Left kidney (tissue), 2 donors: ENCODE data around the gene TMEM187. TPM values are rescaled to one million over a fixed set of nuclear protein-coding genes. Genes with fewer than 3 reads are reported as not detected.

Experiments
- DNase-seq: peaks from one replicate; pipeline ENCODE4 v3.0.0-alpha.2; 2013
- polyA plus RNA-seq: library from polyadenylated mRNA; unstranded; fragments of 120-200 nt; gene quantifications from one replicate; pipeline ENCODE4 v1.2.1, GENCODE V29; 2013; ENCODE audit not compliant: insufficient read length

Gene TMEM187
- polyA plus RNA-seq, 1 donor = 5.2 TPM

DNA sequence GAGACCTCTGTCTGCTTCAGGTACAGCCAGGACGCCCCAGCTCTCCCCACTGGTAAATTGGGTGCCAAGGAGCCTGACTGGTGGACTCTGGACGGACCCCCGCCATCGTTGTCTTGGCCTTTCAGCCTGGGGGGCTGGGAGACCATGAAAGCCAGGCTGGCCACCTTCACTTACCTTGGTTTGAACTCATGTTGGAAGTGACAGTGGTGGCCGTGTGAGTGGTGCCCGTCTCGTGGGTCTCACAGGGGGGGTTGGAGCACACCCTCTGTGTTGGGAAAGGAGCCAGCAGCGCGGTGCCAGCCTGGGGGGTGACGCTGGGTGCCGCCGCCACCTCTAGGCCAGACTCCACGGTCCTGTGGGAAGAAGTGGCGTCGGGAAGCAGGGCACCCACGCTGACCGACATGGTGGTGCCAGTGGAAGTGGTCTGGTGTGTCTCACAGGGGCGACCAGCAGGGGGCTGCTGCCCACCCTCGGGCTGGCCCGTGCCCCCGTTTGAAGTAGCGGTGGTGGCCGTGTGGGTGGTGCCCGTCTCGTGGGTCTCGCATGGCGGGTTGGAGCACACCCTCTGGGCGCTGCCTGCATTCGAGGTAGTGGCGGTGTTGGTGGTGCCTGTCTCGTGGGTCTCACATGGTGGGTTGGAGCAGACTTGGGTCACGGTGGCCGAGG, 18.5 kb upstream of the TMEM187 start:
- DNase-seq = no peak

DNA sequence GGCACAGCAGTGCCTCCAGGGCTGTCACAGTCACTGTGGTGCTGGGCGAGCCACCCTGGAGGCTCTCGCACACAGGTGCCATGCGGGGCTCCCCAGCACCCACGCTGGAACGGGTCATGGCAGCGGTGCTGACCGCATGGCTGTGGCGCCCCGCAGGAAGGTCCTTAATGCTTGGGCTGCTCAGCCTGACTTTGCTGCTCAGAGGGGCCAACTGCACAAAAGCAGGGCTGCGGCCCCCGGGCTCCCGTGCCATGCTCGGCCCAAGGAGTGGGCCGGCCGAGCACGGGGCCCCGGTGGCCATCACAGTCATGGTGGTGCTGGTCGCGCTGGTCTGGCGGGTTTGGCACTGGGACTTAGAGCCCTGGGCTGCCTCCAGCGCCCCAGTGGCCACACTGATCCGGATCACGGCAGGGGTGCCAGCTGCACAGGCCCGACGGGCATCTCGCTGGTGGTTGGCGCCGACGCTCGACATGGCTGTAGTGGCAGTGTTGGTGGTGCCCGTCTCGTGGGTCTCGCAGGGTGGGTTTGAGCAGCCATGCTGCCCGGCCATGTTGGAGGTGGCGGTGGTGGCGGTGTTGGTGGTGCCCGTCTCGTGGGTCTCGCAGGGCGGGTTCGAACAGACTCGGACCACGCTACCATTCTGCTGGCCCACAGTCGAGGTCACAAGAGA, 17.9 kb upstream of the TMEM187 start:
- DNase-seq = no peak

DNA sequence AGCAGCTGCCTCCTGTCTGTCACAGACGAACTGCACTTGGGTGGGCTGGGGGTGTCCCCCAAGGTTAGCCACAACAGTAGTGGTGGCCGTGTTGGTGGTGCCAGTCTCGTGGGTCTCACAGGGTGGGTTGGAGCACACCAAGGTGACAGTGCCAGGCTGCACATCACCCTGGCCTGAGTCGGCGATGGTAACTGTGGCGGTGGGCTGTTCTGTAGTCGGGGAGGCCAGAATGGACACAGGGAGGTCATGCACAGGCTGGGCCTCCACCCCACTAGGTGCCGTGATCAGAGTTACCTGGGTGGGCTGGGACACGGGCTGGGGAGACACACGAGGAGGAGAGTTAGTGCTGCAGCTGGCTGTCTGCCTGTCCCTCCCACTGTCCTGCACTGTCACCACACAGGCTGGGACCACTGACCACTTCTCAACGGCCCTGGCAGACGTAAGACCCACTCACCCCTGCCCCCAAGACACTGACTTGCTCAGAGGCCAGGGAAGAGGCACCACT, 17.3 kb upstream of the TMEM187 start:
- DNase-seq = no peak

DNA sequence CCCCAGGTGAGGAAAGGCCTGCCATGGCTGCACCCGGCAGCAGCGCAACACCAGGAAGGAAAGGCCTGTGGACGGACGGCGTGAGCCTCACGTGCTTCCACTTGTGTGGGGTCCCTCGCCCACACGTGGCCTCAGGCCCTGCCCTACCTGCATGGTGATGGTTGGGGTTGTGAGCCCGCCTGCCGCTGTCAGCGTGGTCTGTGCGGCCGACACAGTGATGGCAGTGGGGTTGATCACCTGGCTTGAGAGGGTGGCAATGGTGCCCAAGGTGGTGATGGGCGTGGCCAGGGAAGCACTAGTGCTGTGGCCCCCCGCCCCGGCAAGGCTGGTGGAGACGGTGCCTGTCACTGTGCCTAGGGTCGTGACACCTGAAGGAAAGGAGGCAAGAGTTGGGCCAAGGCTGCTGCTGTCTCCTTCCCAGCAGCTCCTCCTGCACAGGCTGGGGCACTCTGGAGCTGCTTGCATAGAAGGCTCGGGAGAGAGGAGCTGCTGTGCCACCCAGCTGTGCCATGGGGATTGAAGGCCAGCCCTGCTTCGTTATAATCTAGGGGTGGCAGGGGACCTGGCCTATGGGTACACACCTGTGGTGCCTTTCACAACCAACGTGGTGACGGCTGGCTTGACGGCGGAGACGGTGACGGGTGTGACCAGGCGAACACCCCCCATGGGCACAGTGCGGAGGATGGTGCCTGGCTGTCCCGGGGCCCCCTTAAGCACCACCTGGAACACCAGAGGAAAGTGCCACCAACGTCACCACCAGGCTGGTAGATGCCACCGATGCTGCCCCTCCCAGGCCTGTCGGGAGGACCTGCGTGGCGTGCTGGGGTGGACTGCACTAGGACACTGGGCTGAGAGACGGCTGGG, 16.3 kb upstream of the TMEM187 start:
- no peak for DNase-seq

DNA sequence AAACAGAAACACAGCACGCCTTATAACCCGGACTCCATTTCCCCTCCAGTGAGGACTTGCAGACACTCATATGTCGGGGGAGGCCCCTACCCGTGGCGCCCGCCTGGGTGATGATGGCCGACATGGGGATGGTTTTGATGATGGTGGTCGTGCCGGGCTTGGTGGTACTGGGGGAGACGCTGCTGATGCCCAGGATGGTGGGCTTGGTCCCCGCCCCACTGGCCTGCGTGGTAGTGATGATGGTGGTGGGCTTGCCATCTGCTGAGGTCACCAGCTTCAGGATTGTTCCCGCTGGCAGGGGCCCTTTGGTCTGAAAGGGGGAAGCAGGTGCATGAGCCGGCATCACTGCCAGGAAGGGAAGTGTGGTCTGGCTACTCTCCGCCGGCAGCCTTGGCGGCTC, 15.3 kb upstream of the TMEM187 start:
- DNase-seq = no peak

DNA sequence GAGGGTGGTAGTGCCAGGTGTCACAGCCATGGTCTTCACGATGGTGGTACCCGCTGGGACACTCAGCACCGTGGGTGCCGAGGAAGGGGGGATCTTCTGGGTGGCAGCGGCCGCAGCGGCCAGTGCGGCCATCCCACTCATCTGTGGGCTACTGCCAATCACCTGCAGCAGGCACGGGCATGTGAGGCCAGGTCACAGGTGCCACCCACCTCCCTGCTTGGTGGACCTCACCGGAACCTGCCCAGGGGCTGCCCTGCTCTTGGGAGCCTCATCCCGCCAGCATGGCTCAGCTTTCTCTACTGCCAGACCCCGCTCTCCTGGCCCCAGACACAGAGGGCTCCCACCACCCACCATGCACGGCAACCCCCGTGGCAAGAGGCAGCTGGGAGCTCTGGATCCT, 13.9 kb upstream of the TMEM187 start:
- DNase-seq = no peak

DNA sequence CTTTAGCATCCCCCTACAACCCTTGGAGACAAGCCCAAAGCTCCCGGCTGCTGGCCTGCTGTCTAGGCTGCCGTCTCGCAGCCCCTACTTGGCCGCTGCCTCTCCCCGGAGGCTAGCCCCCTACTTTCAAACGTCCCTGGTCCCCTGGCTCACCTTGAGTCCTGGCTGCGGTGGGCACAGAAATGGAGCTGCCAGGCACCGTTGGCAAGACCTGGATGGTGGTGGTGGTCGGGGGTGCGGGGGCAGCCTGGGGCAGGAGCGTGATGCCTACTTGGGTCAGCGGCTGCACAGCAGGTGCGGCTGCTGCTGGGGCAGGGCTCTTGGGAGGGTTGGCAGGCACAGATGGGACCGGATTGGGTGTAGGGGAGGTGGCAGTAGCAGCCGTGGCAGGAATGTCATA, 12.9 kb upstream of the TMEM187 start:
- DNase-seq = no peak

DNA sequence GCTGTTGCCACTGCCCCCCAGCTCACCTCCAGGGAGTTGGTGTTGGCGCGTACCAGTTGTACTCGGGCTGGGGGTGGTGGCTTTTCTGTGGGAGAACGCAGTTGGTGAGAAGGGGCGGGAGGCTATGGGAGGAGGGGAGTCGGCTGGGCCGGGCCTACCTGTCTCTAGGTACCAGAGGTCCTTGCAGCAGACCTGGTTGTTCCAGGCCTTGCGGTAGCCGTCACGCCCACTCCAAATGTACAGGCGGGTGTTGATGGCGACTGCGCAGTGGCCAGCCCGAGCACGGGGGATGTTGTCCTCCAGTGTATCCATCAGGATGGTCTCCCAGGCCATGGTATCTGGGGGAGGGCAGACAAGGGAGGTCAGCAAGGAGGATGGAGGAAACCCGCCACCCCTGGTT, 12.5 kb upstream of the TMEM187 start:
- no peak for DNase-seq

DNA sequence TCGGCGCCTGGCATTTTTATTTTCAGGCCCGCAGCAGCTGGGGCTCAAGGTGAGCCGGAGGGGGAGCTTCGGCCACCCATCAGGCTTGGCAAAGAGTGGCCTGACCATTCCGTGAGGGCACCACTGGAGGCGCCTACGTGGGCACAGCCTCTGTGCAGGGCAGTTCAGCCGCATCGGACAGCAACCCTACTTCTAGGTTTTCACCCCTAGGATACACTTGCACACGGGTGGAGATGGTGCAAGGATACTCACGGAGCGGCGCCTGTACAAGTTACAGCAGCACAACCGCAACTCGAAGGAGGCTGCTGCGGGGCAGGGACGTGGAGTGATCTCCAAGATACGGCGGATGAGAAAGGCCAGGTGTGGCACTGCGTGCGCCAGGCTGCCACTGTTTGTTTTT, 11.8 kb upstream of the TMEM187 start:
- DNase-seq = no peak

DNA sequence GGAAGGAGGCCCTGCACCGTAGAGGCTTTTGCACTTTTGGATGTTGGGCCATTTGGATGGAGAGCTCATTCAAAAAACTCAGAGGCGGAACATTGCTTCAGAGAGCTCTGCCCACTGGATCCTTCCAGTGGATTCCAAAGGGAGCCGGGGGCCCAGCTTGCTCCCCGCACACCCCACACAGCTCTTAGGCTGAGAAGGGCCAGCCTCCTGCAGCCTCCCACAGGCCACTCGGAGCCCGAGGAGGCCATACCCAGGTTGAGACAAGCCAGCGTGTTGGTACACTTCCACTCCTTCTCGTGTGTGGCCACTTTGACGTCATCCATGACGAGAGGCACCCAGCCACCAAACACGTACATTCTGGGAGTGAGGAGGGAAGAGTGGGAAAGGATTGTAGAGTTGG, 11.3 kb upstream of the TMEM187 start:
- no peak for DNase-seq

DNA sequence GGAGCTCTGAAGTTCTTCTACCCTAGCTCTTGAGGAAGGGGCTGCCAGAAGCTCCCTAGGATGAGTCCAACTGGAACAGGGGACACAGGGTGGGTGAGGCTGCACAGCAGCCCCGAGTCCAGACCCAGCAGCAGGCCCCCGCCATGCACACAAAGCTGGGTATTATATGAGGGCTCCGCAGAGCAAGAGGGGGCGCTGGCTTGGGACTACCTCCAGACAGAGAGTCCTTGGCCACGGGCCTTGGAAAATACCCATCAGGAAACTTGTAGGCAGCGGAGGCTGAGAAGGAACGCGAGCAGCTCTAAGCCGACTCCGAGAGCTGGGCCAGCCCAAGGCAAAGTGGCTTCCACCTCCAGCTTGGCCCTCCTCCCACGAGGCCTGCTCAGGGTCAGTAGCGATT, 9.0 kb upstream of the TMEM187 start:
- DNase-seq = no peak

DNA sequence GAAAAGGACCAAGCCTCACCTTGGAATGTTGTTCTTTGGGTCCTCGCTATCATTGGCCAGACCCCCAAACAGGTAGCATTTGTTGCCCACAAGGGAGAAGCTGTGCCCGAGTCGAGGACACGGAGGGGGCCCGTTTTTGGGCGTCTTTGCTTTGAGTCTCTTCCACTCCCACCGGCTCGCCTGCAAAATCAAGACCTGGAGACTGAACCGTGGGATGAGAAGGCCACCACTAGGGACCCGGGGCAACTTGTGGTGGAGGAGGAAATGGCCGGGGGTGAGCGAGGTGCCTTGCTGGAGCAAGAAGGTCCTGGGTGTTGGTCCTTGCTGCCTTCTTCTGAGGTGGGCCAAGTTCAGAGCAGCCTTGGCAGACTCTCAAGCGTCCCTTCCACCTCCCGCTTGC, 8.4 kb upstream of the TMEM187 start:
- no peak for DNase-seq

DNA sequence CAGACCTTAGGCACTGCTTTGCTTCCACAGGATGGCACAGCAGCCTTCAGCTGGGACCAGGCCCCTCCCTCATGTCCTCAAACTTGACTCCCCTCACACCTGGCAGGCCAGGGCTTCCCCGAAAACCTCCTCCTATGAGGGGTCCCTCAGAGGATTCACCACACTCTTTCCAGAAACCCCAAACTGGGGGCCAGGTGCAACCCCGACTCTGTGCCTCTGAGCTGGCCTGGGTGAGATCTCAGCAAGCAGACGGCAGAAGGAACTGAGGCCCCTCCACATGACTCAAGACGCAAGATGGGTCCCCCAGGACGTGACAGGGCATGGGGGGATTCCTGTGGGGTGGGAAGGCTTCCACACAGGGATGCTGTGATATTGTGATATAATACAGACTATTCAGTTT, 7.1 kb upstream of the TMEM187 start:
- DNase-seq = no peak

DNA sequence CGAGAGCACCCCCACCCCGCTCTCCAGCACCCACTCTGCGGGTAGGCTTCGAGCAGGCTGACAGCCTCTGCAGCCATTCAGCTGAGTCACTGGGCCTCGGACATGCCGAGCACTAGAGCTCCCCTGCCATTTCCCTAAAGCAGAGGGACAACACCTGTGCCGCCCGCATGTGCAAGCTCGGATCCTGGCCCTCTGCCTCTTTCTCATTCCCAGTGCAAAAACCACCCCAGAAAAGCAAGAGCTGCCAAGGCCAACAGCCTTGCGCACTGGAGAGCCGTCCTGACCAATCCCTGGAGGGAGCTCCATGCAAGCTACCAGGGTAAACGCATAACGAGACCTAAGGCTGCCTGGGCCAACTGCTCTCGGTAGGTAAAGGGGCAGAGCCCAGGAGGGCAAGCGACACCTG, 6.3 kb upstream of the TMEM187 start:
- no peak for DNase-seq

DNA sequence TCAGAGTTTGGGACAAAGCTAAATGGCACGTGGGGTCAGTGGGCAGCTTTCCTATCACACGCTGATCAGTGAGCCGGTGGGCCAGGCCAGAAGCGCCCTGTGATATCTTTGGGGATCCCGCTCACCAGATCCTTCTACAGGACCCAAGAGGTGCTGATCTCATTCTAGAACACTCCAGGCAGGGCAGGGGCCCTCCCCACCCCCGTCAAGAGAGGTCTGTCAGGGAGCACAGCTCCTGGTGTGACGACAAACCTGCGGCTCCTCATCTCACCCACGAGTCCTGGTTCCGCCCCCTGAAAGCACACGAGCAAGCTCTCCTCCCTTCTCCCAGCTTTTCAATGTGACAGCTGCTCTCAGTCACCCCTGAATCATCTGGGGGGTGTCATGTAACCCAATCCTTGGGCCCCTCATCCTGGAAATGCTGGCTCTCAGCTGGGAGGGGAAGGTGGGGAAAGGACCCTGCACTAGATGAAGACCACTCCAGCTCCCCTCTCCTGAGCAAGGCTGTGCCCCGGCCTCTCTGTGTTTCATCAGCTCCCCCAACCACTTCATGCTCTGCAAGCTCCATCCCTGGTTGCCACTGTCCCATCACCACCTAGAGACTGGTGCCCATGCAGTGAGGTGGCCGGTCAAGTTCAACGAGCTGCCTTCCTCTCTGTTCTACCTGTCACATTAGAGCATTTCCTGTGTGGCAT, 5.6 kb upstream of the TMEM187 start:
- DNase-seq = no peak

DNA sequence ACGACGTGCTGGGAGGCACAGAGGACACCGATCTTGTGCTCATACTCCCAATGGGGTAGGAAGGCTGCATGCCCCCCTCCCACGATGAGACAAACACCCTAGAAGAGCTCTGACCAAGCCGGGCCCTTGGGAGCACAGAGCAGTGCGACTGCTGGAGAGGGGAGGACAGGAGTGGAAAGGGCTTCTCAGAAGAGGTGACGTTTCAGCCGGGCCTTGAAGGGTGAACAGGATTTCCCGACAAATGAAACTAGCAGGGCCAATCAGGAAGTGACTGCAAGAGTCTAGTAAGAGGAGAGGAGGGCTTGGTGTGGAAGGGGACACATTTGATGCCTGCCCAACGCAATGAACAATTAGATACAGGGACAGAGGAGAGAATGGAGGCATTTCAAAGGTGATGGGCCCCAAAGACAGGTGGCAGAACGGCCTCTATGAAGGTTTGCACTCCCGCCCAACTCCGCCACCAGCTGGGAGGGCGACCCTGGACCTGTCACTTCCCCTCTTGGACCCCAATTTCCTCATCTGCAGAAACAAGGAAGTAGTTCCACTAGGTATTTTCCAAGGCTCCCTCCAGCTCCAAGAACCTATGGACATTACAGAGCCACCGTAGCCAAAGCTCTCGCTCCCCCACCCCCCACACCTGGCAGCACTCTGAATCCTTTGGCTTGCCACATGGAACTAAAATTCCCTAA, 4.9 kb upstream of the TMEM187 start:
- no peak for DNase-seq

DNA sequence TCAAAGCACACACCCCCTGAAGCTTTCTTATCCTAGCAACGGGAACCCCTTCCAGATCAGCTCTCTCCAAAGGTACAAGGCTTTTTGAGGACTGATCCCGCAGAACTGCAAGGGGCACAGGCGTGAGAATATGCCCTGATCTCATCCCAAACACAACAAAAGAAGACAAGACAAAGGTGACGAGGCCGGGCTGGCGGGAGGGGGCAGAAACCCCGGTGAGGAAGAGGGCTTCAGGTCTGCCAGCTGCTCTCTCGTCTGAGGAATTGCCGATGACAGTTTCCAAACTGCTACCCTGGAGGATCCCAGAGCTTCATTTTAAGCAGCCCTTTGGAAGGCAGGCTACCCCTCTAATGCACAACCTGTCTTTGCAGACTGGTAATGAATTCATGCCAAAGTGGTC, 4.3 kb upstream of the TMEM187 start:
- no peak for DNase-seq

DNA sequence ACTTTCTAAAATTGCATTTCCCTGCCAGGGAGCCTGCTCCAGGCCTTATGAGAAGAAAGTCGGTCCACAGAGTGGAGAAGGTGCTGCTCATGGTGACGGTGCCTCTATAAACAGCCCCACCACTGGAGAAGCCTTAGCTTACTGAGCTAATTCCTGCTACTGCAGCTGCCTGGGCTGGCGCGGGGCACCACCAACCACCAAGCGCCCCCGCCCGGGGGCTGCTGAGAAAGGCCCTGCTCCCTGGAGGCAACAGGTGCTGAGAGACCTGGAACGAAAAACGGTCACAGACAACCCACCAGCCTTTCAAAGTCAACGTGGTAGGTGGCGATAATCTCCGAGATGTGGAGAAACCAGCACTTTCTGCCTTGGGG, 3.8 kb upstream of the TMEM187 start:
- no peak for DNase-seq

DNA sequence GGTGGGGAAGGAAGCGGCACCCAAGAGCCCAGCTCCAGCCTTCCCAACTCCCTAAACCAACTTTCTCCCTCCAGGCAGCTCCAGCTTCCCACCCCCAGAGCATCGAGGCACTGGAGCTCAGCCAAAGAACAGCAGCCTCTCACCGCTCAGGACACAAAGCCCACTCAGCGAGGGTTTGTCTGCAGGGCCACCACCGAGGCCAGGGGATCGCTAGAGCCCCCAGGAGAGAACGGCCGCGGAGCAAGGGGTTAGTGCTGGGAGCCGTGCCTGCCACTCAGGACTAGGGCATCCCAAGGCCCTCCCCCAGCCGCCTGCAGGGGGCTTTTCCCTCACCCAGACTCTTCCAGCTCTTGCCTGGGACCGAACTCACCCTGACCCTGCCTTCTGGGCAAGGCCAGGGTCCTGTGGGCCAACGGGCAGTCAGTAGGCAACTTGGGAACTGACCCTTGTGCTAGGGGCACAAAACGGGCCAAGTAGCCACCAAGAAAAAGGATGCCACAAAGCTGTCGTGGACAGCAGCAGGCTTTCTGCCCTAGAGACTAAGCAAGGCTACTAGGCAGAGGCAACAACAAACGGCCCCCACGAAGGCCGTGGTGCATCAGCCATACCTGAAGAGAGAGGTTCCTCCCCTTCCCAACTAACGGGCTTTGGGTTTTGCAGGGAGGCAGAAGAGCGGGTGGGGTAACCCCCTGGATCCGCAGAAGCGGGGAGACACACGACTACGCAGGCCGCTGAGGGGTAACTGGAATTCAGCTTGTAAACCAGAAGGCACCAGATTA, 3.2 kb upstream of the TMEM187 start:
- no peak for DNase-seq

DNA sequence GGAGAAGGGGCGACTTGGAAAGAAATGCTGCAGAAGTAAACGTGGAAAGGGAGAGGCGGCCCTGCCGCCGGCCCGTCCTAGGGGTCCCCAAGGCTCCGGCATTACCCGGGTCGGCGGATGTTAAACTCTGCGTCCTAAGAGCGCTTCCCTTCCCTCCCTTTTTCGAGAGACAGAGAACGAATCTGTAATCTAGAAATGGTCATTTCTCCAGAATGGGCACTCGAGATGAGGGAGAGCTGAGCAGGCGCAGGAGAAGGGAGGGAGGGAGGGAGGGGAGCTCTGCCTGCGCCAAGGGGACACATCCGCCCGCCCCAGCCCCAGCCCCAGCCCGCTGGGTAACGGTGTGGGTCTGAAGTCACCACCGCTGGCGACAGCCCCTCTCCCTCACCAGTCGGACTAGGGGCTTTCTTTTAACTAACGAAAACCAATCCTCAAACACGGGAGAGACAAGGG, 2.6 kb upstream of the TMEM187 start:
- DNase-seq = no peak
